Trophoblast cell (in vitro differentiated cells and primary cell): ENCODE measurements around the gene GADD45G.

Experiments
- DNase-seq, 2 donors: peaks; one replicate each; pipeline ENCODE4 v3.0.0-alpha.2; 2016
- H2AFZ ChIP-seq: 2 replicates; pipeline ENCODE4 v1.6.1; 2013; ENCODE audit warnings: low read length, moderate library complexity, mild to moderate bottlenecking; ENCODE audit not compliant: insufficient read depth, poor library complexity
- H2AK5ac ChIP-seq: 2 replicates; pipeline ENCODE4 v1.6.1; 2013; ENCODE audit warnings: mild to moderate bottlenecking, low read length
- H2BK120ac ChIP-seq: 2 replicates; pipeline ENCODE4 v1.6.1; 2013; ENCODE audit warnings: low read length, mild to moderate bottlenecking, moderate library complexity; ENCODE audit not compliant: insufficient read depth, poor library complexity
- H2BK12ac ChIP-seq: 2 replicates; pipeline ENCODE4 v1.6.1; 2013; ENCODE audit warnings: mild to moderate bottlenecking, low read length, moderate library complexity
- H2BK5ac ChIP-seq: 2 replicates; pipeline ENCODE4 v1.6.1; 2013; ENCODE audit warnings: low read length, low read depth, moderate library complexity, mild to moderate bottlenecking; ENCODE audit not compliant: poor library complexity
- H3K14ac ChIP-seq: 2 replicates; pipeline ENCODE4 v1.6.1; 2013; ENCODE audit warnings: mild to moderate bottlenecking, low read length
- H3K18ac ChIP-seq: 2 replicates; pipeline ENCODE4 v1.6.1; 2013; ENCODE audit warnings: mild to moderate bottlenecking, low read length
- H3K23ac ChIP-seq: 2 replicates; pipeline ENCODE4 v1.6.1; 2013; ENCODE audit warnings: low read length
- H3K27ac ChIP-seq: 2 replicates; pipeline ENCODE4 v1.5.1; 2013; ENCODE audit warnings: low read depth, mild to moderate bottlenecking, inconsistent platforms, low read length, moderate library complexity
- H3K27me3 ChIP-seq: 2 replicates; pipeline ENCODE4 v1.6.1; 2013; ENCODE audit warnings: inconsistent platforms, mild to moderate bottlenecking, low read length, moderate library complexity; ENCODE audit not compliant: insufficient read depth
- H3K36me3 ChIP-seq, 2 experiments: 1 replicate in 1 of 2; 2 replicates in 1 of 2; pipeline ENCODE4 v1.6.1; 2013; ENCODE audit warnings: low read length in 2 of 2, mild to moderate bottlenecking in 2 of 2, moderate library complexity in 1 of 2; ENCODE audit not compliant: insufficient read depth in 2 of 2, control insufficient read depth in 1 of 2
- H3K4ac ChIP-seq: 2 replicates; pipeline ENCODE4 v1.6.1; 2013; ENCODE audit warnings: low read depth, mild to moderate bottlenecking, low read length, moderate library complexity
- H3K4me1 ChIP-seq, 2 experiments: 1 replicate in 1 of 2; 2 replicates in 1 of 2; pipeline ENCODE4 v1.6.1; 2013; ENCODE audit warnings: low read length in 2 of 2, mild to moderate bottlenecking in 2 of 2, moderate library complexity in 1 of 2; ENCODE audit not compliant: insufficient read depth in 2 of 2, control insufficient read depth in 1 of 2
- H3K4me2 ChIP-seq: 2 replicates; pipeline ENCODE4 v1.6.1; 2013; ENCODE audit warnings: inconsistent platforms, mild to moderate bottlenecking, low read length, moderate library complexity
- H3K4me3 ChIP-seq: 2 replicates; pipeline ENCODE4 v1.5.1; 2013; ENCODE audit warnings: mild to moderate bottlenecking, low read depth, low read length, inconsistent platforms
- H3K79me1 ChIP-seq: one replicate; pipeline ENCODE4 v1.6.1; 2013; ENCODE audit warnings: low read length
- H3K79me2 ChIP-seq: 2 replicates; pipeline ENCODE4 v1.6.1; 2013; ENCODE audit warnings: low read length, mild to moderate bottlenecking; ENCODE audit not compliant: control insufficient read depth, insufficient read depth, poor library complexity
- H3K9ac ChIP-seq: 2 replicates; pipeline ENCODE4 v1.6.1; 2013; ENCODE audit warnings: mild to moderate bottlenecking, low read length
- H3K9me3 ChIP-seq: 2 replicates; pipeline ENCODE4 v1.6.1; 2013; ENCODE audit warnings: low read depth, mild to moderate bottlenecking, control low read depth, inconsistent platforms, low read length; ENCODE audit not compliant: insufficient read depth
- H4K12ac ChIP-seq: 2 replicates; pipeline ENCODE4 v1.6.1; 2013; ENCODE audit warnings: low read depth, mild to moderate bottlenecking, low read length, moderate library complexity
- H4K8ac ChIP-seq: 2 replicates; pipeline ENCODE4 v1.6.1; 2013; ENCODE audit warnings: low read depth, mild to moderate bottlenecking, low read length, moderate library complexity
- H4K91ac ChIP-seq: one replicate; pipeline ENCODE4 v1.6.1; 2013; ENCODE audit warnings: low read depth, mild to moderate bottlenecking, low read length, moderate library complexity
- WGBS: extraction: QIAGEN DNeasy Blood & Tissue Kit; methylation state at CpG from one replicate; pipeline ENCODE4 v1.1.7; 2013; ENCODE audit warnings: missing lambda C conversion rate; ENCODE audit not compliant: insufficient read length, insufficient coverage; ENCODE audit errors: extremely low coverage; 5-methylcytosine and 5-hydroxymethylcytosine counted together

Gene GADD45G

DNA sequence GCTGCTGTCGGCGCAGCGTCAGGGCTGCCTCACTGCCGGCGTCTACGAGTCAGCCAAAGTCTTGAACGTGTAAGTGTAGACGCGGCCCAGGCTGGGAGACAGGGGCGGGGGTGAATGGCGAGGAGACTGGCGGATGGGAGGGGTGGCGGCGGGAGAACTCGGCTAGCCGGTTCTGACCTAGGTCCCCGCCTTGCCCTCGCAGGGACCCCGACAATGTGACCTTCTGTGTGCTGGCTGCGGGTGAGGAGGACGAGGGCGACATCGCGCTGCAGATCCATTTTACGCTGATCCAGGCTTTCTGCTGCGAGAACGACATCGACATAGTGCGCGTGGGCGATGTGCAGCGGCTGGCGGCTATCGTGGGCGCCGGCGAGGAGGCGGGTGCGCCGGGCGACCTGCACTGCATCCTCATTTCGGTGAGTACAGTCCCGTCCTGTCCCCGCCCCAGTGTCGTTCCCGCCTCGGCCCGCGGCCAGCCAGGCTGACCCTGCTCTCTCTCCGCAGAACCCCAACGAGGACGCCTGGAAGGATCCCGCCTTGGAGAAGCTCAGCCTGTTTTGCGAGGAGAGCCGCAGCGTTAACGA lies 745 bp downstream of the GADD45G start:
- Histone ChIP-seq H3K18ac (peak overlapping the region; percentile 95), H3K14ac (peak overlapping the region; percentile 87), H3K27ac (peak overlapping the region; percentile 95)

DNA sequence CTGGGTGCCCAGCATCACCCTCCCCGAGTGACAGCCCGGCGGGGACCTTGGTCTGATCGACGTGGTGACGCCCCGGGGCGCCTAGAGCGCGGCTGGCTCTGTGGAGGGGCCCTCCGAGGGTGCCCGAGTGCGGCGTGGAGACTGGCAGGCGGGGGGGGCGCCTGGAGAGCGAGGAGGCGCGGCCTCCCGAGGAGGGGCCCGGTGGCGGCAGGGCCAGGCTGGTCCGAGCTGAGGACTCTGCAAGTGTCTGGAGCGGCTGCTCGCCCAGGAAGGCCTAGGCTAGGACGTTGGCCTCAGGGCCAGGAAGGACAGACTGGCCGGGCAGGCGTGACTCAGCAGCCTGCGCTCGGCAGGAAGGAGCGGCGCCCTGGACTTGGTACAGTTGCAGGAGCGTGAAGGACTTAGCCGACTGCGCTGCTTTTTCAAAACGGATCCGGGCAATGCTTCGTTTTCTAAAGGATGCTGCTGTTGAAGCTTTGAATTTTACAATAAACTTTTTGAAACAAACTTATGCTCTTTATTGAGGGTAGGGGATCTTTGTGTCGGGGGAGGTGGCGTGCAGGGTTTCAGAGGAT lies 1.3 kb downstream of the GADD45G start:
- Histone ChIP-seq H3K18ac (peak overlapping the region; percentile 95), H3K9me3 (peaks cover 3% of the 10 kb centered on the region), H2AK5ac (no peak overlapping the region), H3K4me3 (peak overlapping the region; percentile 99), H2BK12ac (peak overlapping the region; percentile 11), H3K14ac (peak overlapping the region; percentile 87), H2BK120ac (peak overlapping the region; percentile 80), H2AFZ (no peak overlapping the region), H3K4me2 (peak overlapping the region; percentile 78), H3K4ac (peak overlapping the region; percentile 48), H4K12ac (peak overlapping the region; percentile 39), H3K27ac (peak overlapping the region; percentile 95), H3K9ac (peak overlapping the region; percentile 97), H3K79me2 (peaks cover 19% of the 10 kb centered on the region), H2BK5ac (peak overlapping the region; percentile 75), H3K27me3 (no peaks in the 10 kb centered on the region), H4K8ac (peak overlapping the region; percentile 73), H3K23ac (no peak overlapping the region), H3K4me1 (peaks cover 7 to 19% of the 10 kb centered on the region in 2 experiments), H3K79me1 (peaks cover 35% of the 10 kb centered on the region), H4K91ac (peak overlapping the region; percentile 41), H3K36me3 (peaks cover 12 to 16% of the 10 kb centered on the region in 2 experiments)
- DNase-seq: peak; percentile 94
- WGBS: no CpG with 5 or more reads among the region's 40 CpGs

More for the DNA sequence above, 745 bp downstream of the GADD45G start:
- H2BK5ac ChIP-seq: peak overlapping the region; percentile 75
- H3K36me3 ChIP-seq: peaks cover 12 to 16% of the 10 kb centered on the region in 2 experiments
- H3K79me2 ChIP-seq: peaks cover 19% of the 10 kb centered on the region
- H3K4ac ChIP-seq: peak overlapping the region; percentile 48
- H3K23ac ChIP-seq: no peak overlapping the region
- peak overlapping the region; percentile 97 for H3K9ac ChIP-seq
- peak overlapping the region; percentile 73 for H4K8ac ChIP-seq
- H2BK12ac ChIP-seq: peak overlapping the region; percentile 27
- H2AK5ac ChIP-seq: peak overlapping the region; percentile 46
- peak overlapping the region; percentile 99 for H3K4me3 ChIP-seq
- peaks cover 4 to 14% of the 10 kb centered on the region in 2 experiments for H3K4me1 ChIP-seq
- peak overlapping the region; percentile 48 for H2AFZ ChIP-seq
- H4K91ac ChIP-seq: peak overlapping the region; percentile 41
- H3K9me3 ChIP-seq: peaks cover 3% of the 10 kb centered on the region
- DNase-seq: peak; percentile 63 to 64
- peak overlapping the region; percentile 80 for H2BK120ac ChIP-seq
- peak overlapping the region; percentile 39 for H4K12ac ChIP-seq
- H3K4me2 ChIP-seq: peak overlapping the region; percentile 78
- peaks cover 30% of the 10 kb centered on the region for H3K79me1 ChIP-seq
- H3K27me3 ChIP-seq: no peaks in the 10 kb centered on the region
- WGBS: no CpG with 5 or more reads among the region's 57 CpGs

DNA sequence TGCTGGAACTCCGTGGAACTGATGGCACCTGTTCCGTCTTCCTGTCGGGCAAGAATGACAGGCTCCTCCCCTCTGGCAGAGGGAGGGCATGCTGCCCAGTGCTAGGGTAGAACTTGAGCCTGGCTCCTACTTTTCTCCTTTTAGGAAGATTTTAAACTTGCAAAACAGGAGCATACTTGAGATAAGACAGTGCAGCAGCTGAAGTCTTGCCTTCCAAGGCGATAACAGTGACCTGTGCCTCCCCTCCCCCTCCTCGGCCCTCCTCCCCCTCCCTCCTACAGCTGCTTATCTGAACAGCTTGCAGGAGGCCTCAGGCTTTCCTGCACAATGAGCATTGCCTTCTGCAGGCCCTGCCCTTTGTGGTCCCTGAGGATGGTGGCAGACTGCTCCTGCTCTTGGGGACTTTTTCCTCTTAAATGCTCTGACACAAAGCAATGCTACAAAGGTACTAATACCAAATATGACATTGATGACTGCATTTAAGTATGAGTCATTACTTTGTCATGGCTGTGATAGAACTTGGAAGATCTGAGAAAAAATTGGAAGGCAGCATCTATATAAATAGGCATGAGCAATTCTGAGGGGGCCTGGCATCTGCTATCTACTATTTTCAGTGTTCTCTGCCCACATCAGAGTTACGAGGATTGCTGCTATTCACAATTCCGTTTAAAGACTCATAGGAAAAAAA lies 2.0 kb downstream of the GADD45G start:
- no peak overlapping the region for H4K91ac ChIP-seq
- peak overlapping the region; percentile 99 for H3K4me3 ChIP-seq
- H3K18ac ChIP-seq: peak overlapping the region; percentile 52
- H2BK12ac ChIP-seq: no peak overlapping the region
- peaks cover 7 to 21% of the 10 kb centered on the region in 2 experiments for H3K4me1 ChIP-seq
- H2AFZ ChIP-seq: no peak overlapping the region
- peak overlapping the region; percentile 95 for H3K27ac ChIP-seq
- peak overlapping the region; percentile 24 for H3K4ac ChIP-seq
- peaks cover 12 to 16% of the 10 kb centered on the region in 2 experiments for H3K36me3 ChIP-seq
- H3K79me1 ChIP-seq: peaks cover 38% of the 10 kb centered on the region
- no peak overlapping the region for H4K12ac ChIP-seq
- no CpG with 5 or more reads among the region's 7 CpGs for WGBS
- H2BK120ac ChIP-seq: no peak overlapping the region
- peak overlapping the region; percentile 42 for H4K8ac ChIP-seq
- peak overlapping the region; percentile 78 for H3K4me2 ChIP-seq
- peak overlapping the region; percentile 52 for H2BK5ac ChIP-seq
- peaks cover 3% of the 10 kb centered on the region for H3K9me3 ChIP-seq
- DNase-seq: peak; percentile 58 to 69
- no peak overlapping the region for H2AK5ac ChIP-seq
- no peaks in the 10 kb centered on the region for H3K27me3 ChIP-seq
- H3K14ac ChIP-seq: no peak overlapping the region
- H3K79me2 ChIP-seq: peaks cover 19% of the 10 kb centered on the region
- no peak overlapping the region for H3K23ac ChIP-seq
- H3K9ac ChIP-seq: peak overlapping the region; percentile 59

DNA sequence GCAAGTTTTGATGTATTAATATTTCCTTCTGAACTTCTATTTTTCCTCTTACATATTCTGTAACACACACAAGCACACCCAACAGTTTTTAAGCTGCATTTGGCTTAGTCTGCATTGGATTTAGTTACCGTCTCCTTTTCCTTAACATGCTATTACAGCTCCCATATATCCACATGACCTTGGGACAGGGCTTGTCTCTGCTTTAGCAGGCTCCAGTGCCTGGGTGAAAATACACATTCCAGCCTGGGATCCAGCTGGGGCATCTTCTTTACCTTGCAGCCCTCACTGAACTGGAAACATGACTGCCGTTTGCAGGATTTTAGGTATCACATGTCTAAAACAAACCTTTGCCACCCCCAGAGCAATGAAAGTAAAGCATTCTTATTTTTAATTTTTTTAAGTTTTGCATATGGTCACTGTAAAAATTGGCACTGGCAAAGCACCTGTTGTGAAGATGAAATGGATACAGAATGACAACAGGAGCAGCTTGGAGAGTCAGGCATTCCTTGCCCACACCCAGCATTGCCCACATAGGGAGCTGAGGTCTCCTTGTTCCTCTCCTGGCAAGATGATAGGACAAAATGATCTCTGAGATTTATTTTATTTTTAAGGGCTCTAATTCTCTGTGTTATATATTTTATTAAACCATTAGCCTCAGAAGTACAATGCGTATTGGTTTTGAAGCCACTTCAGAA lies 4.0 kb downstream of the GADD45G start:
- H3K18ac ChIP-seq: no peak overlapping the region
- H3K4me2 ChIP-seq: no peak overlapping the region
- peaks cover 31% of the 10 kb centered on the region for H3K79me1 ChIP-seq
- no peak overlapping the region for H2BK5ac ChIP-seq
- H3K4ac ChIP-seq: no peak overlapping the region
- H3K4me1 ChIP-seq: peaks cover 4 to 16% of the 10 kb centered on the region in 2 experiments
- no peak overlapping the region for H2BK12ac ChIP-seq
- no peak overlapping the region for H2BK120ac ChIP-seq
- H3K79me2 ChIP-seq: peaks cover 17% of the 10 kb centered on the region
- no peak overlapping the region for H4K12ac ChIP-seq
- peaks cover 7% of the 10 kb centered on the region for H3K9me3 ChIP-seq
- no peak overlapping the region for H3K27ac ChIP-seq
- no peak overlapping the region for H3K4me3 ChIP-seq
- H3K27me3 ChIP-seq: no peaks in the 10 kb centered on the region
- no peak overlapping the region for H3K9ac ChIP-seq
- H3K23ac ChIP-seq: no peak overlapping the region
- H3K14ac ChIP-seq: no peak overlapping the region
- no peak overlapping the region for H2AFZ ChIP-seq
- DNase-seq: no peak
- no CpG with 5 or more reads among the region's 3 CpGs for WGBS
- no peak overlapping the region for H4K8ac ChIP-seq
- H4K91ac ChIP-seq: no peak overlapping the region
- no peak overlapping the region for H2AK5ac ChIP-seq
- H3K36me3 ChIP-seq: peaks cover 12 to 16% of the 10 kb centered on the region in 2 experiments
